GM23338 (cell line): Measurements from ENCODE around the gene SLC13A3.

ENCODE experiments used
- EZH2 ChIP-seq: fragments of 200-600 bp; sonication (generic); IDR thresholded peaks from one replicate; pipeline ENCODE4 v1.8.0; 2017; ENCODE audit warnings: antibody characterized with exemption, mild to moderate bottlenecking, low read depth; ENCODE audit not compliant: unreplicated experiment
- JUNB ChIP-seq: IDR thresholded peaks from one replicate; pipeline ENCODE4 v1.6.1; 2016; ENCODE audit warnings: antibody characterized with exemption; ENCODE audit not compliant: unreplicated experiment
- POLR2AphosphoS5 ChIP-seq: IDR thresholded peaks from 2 replicates; pipeline ENCODE4 v1.6.1; 2016; ENCODE audit warnings: antibody characterized with exemption, low read depth
- TF ChIP-seq, protein P1 (sequence below), 2 experiments: fragments of 200-600 bp in 1 of 2; sonication (generic) in 1 of 2; conservative IDR thresholded peaks; 2 replicates each; pipeline versions ENCODE4 v1.5.1 to v1.6.1; 2016 to 2017; ENCODE audit warnings: antibody characterized with exemption in 2 of 2, low read depth in 2 of 2, mild to moderate bottlenecking in 2 of 2, moderate library complexity in 1 of 2

DNA sequence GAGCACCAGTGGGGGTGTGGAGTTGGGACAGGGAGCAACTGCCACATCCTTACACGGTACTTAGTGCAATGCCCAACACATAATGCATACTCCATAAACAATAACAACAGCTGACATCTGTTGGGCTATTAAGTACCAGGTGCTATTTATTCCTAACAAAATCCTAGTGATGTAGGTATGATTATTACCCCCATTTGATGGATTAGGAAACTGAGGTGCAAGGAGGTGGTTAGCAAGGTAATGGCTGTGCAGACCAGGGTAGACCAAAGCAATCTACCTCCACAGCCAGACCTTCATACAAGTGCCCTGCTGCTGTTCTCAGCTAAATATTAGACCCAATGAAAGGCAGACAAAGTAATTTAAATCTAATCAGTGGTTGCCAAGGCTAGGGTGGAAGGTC is 36.8 kb downstream of the SLC13A3 start:
- no peak for TF ChIP-seq EZH2
- TF ChIP-seq POLR2AphosphoS5: no peak
- TF ChIP-seq, protein P1, sequence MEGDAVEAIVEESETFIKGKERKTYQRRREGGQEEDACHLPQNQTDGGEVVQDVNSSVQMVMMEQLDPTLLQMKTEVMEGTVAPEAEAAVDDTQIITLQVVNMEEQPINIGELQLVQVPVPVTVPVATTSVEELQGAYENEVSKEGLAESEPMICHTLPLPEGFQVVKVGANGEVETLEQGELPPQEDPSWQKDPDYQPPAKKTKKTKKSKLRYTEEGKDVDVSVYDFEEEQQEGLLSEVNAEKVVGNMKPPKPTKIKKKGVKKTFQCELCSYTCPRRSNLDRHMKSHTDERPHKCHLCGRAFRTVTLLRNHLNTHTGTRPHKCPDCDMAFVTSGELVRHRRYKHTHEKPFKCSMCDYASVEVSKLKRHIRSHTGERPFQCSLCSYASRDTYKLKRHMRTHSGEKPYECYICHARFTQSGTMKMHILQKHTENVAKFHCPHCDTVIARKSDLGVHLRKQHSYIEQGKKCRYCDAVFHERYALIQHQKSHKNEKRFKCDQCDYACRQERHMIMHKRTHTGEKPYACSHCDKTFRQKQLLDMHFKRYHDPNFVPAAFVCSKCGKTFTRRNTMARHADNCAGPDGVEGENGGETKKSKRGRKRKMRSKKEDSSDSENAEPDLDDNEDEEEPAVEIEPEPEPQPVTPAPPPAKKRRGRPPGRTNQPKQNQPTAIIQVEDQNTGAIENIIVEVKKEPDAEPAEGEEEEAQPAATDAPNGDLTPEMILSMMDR (conservative IDR thresholded peaks at IDR 0.05; ENCODE audit: low read depth in 2 of 2): no peak
- no peak for TF ChIP-seq JUNB
